Measurements from ENCODE around the gene LHX8.
"Not testable (repeated sequence)": the region's sequence is repeated elsewhere in the genome, so short reads cannot be mapped to it uniquely, and the experiment has no call there.

The LHX8 gene

GRCh38 chr1:75174031-75174760 lies 40.0 kb downstream of the LHX8 start:
- no peak for ATAC-seq
- TF ChIP-seq RARB (CRISPR knock-in tag; IDR thresholded peaks at IDR 0.05) (no peak), CSDC2 (CRISPR knock-in tag; IDR thresholded peaks at IDR 0.05) (no peak), BACH2 (CRISPR knock-in tag; IDR thresholded peaks at IDR 0.05; ENCODE audit: borderline replicate concordance) (no peak), CSRNP3 (CRISPR knock-in tag; IDR thresholded peaks at IDR 0.05) (no peak), GLIS3 (CRISPR knock-in tag; IDR thresholded peaks at IDR 0.05) (no peak), TSHZ2 (CRISPR knock-in tag; IDR thresholded peaks at IDR 0.05) (no peak), ZC3H10 (CRISPR knock-in tag; IDR thresholded peaks at IDR 0.05) (no peak), ZFP3 (CRISPR knock-in tag; IDR thresholded peaks at IDR 0.05) (no peak), CREB5 (CRISPR knock-in tag; IDR thresholded peaks at IDR 0.05; ENCODE audit: low read depth) (no peak), ISL1 (CRISPR knock-in tag; IDR thresholded peaks at IDR 0.05) (no peak), OSR1 (CRISPR knock-in tag; IDR thresholded peaks at IDR 0.05) (no peak), ZFP30 (CRISPR knock-in tag; IDR thresholded peaks at IDR 0.05) (no peak), ARNTL (CRISPR knock-in tag; IDR thresholded peaks at IDR 0.05; ENCODE audit: borderline replicate concordance, low read depth) (no peak), PPARA (CRISPR knock-in tag; IDR thresholded peaks at IDR 0.05; ENCODE audit: borderline replicate concordance) (no peak), ZNF565 (CRISPR knock-in tag; conservative IDR thresholded peaks at IDR 0.05; ENCODE audit: low read depth) (no peak)
- TF ChIP-seq, protein P1, sequence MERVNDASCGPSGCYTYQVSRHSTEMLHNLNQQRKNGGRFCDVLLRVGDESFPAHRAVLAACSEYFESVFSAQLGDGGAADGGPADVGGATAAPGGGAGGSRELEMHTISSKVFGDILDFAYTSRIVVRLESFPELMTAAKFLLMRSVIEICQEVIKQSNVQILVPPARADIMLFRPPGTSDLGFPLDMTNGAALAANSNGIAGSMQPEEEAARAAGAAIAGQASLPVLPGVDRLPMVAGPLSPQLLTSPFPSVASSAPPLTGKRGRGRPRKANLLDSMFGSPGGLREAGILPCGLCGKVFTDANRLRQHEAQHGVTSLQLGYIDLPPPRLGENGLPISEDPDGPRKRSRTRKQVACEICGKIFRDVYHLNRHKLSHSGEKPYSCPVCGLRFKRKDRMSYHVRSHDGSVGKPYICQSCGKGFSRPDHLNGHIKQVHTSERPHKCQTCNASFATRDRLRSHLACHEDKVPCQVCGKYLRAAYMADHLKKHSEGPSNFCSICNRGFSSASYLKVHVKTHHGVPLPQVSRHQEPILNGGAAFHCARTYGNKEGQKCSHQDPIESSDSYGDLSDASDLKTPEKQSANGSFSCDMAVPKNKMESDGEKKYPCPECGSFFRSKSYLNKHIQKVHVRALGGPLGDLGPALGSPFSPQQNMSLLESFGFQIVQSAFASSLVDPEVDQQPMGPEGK (CRISPR knock-in tag; IDR thresholded peaks at IDR 0.05; ENCODE audit: borderline replicate concordance), result no peak

- not testable (repeated sequence) for ATAC-seq
Observed at GRCh38 chr1:75181214-75181955, 47.2 kb downstream of the LHX8 start.

DNA sequence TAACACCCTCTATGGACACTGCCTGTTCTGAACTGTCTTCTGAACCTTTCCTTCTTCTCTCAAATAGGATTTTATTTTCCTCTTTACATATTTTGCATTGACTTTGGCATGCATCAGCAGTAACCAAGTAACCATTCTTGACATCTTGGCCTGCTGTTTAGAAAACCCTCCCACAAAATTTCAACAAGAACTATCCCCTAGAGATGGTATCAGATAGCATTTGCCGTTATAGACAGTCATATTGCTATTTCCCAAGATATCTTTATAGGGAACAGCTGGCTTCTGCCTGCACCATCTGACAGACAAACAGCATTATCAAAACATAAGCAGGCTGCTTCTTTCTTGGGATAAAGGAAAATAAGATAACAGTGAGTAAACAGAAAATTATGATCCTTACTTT lies 54.7 kb downstream of the LHX8 start:
- no peak for ATAC-seq
- no peak for TF ChIP-seq ESRRG (CRISPR knock-in tag; IDR thresholded peaks at IDR 0.05)
- no peak for TF ChIP-seq GLIS3 (CRISPR knock-in tag; IDR thresholded peaks at IDR 0.05)
- no peak for TF ChIP-seq ZNF8 (CRISPR knock-in tag; IDR thresholded peaks at IDR 0.05)
- TF ChIP-seq ZFP30 (CRISPR knock-in tag; IDR thresholded peaks at IDR 0.05), result no peak
- no peak for TF ChIP-seq ZFP3 (CRISPR knock-in tag; IDR thresholded peaks at IDR 0.05)
- no peak; the same call in 1 of the 2 replicates for TF ChIP-seq TCF4 (CRISPR knock-in tag; IDR thresholded peaks at IDR 0.05; ENCODE audit: borderline replicate concordance)
- no peak for TF ChIP-seq RARB (CRISPR knock-in tag; IDR thresholded peaks at IDR 0.05)
- no peak for TF ChIP-seq ZNF70 (CRISPR knock-in tag; IDR thresholded peaks at IDR 0.05)
- TF ChIP-seq TOX (CRISPR knock-in tag; IDR thresholded peaks at IDR 0.05; ENCODE audit: borderline replicate concordance), result no peak
- no peak for TF ChIP-seq ISL1 (CRISPR knock-in tag; IDR thresholded peaks at IDR 0.05)
- TF ChIP-seq BACH2 (CRISPR knock-in tag; IDR thresholded peaks at IDR 0.05; ENCODE audit: borderline replicate concordance), result no peak
- no peak for TF ChIP-seq ZC3H10 (CRISPR knock-in tag; IDR thresholded peaks at IDR 0.05)
- no peak for TF ChIP-seq PPARA (CRISPR knock-in tag; IDR thresholded peaks at IDR 0.05; ENCODE audit: borderline replicate concordance)
- no peak for TF ChIP-seq CSDC2 (CRISPR knock-in tag; IDR thresholded peaks at IDR 0.05)
- no peak for TF ChIP-seq SNAI2 (CRISPR knock-in tag; IDR thresholded peaks at IDR 0.05)
